ENCODE data around the gene PRR14. TPM values are rescaled to one million over a fixed set of nuclear protein-coding genes. Genes with fewer than 3 reads are reported as not detected.

Gene PRR14
- total RNA-seq, 2 donors from 2014 or later: 21.2 to 35.4 TPM

DNA sequence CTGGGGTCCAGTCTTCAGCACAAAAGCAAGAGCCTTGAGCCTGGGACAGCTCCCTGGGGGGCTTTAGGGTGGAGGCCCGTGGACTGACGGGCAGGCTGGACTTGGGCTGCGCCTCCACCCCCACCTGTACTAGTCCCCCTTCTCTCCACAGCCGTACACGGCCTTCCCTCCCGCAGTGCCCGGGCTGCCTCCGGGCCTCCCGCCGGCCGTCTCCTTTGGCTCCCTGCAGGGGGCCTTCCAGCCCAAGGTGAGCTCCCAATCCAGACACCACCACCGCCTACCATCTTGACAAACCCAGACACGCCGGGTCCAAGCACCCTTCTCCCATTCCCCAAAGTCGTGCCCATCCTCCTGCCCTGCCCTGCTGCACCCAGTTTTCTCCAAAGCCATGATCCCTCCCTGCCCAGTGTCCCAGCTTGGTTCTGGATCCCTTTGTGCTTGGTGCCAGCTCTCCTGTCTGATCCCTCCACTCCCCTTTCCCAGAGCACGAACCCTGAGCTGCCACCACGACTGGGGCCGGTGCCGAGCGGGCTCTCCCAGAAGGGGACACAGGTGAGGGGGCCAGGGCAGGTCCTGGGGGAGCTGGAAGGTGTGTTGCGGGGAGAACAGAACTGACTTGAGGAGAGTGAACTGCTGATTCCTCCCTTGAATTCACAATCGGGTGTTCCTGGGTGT lies 14.5 kb downstream of the PRR14 start:
- Mint-ChIP-seq H3K36me3 (ENCODE audit: low read depth) (peaks cover 74% of the 10 kb centered on the region), H3K9me3 (no peaks in the 10 kb centered on the region), H3K4me3 (no peak overlapping the region), H3K27me3 (ENCODE audit: insufficient read depth) (peaks cover 69% of the 10 kb centered on the region), H3K27ac (no peak overlapping the region), H3K4me1 (peaks cover 8% of the 10 kb centered on the region)
- Histone ChIP-seq H3K27ac (ENCODE audit: low read depth, low read length) (no peak overlapping the region), H3K4me1 (ENCODE audit: control insufficient read depth, insufficient read depth, low read length) (peaks cover 2% of the 10 kb centered on the region), H3K4me3 (ENCODE audit: low read length) (no peak overlapping the region), H3K9me3 (ENCODE audit: control insufficient read depth, low read length) (no peaks in the 10 kb centered on the region), H3K36me3 (ENCODE audit: control insufficient read depth, insufficient read depth, low read length) (peaks cover 71% of the 10 kb centered on the region), H3K27me3 (ENCODE audit: control insufficient read depth, insufficient read depth, low read length, poor library complexity, severe bottlenecking) (no peaks in the 10 kb centered on the region), H3K9ac (ENCODE audit: extremely low read depth, low read length, poor library complexity, severe bottlenecking) (no peak overlapping the region)
- no peak for DNase-seq
- TF ChIP-seq, protein P1, sequence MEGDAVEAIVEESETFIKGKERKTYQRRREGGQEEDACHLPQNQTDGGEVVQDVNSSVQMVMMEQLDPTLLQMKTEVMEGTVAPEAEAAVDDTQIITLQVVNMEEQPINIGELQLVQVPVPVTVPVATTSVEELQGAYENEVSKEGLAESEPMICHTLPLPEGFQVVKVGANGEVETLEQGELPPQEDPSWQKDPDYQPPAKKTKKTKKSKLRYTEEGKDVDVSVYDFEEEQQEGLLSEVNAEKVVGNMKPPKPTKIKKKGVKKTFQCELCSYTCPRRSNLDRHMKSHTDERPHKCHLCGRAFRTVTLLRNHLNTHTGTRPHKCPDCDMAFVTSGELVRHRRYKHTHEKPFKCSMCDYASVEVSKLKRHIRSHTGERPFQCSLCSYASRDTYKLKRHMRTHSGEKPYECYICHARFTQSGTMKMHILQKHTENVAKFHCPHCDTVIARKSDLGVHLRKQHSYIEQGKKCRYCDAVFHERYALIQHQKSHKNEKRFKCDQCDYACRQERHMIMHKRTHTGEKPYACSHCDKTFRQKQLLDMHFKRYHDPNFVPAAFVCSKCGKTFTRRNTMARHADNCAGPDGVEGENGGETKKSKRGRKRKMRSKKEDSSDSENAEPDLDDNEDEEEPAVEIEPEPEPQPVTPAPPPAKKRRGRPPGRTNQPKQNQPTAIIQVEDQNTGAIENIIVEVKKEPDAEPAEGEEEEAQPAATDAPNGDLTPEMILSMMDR (conservative IDR thresholded peaks at IDR 0.05): no peak
- 90 to 96% methylated on average over 3 to 22 of the region's 22 CpGs for WGBS, 2 experiments (ENCODE audit: insufficient coverage in 1 of 2, insufficient read length in 1 of 2)

DNA sequence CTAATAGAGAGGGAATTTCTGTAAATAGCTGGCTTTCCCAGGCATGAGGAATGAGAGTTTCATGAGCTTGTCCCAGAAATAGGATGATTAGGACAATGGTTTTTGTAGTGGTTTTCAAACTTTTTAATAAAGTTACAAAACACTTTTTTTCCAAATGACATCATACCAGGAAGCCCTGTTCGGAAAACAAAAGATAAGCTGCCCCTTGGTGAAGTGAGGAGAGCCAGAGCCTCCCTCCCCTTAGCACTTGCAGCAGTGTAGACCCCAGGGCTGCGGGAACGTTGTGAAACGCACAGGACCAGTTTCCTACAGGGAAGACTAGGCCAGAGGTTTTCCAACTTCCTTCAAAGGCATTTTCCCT lies 15.1 kb downstream of the PRR14 start:
- no peak overlapping the region for H3K27ac ChIP-seq (ENCODE audit: low read depth, low read length)
- peaks cover 66% of the 10 kb centered on the region for H3K36me3 ChIP-seq (ENCODE audit: control insufficient read depth, insufficient read depth, low read length)
- Mint-ChIP-seq H3K9me3 (no peaks in the 10 kb centered on the region), H3K4me1 (peaks cover 3% of the 10 kb centered on the region), H3K4me3 (no peak overlapping the region), H3K27me3 (ENCODE audit: insufficient read depth) (peaks cover 71% of the 10 kb centered on the region), H3K27ac (no peak overlapping the region), H3K36me3 (ENCODE audit: low read depth) (peaks cover 72% of the 10 kb centered on the region)
- WGBS, 2 experiments (ENCODE audit: insufficient coverage in 1 of 2, insufficient read length in 1 of 2): 92 to 96% methylated on average over 4 of the region's 4 CpGs
- no peaks in the 10 kb centered on the region for H3K4me1 ChIP-seq (ENCODE audit: control insufficient read depth, insufficient read depth, low read length)
- H3K9me3 ChIP-seq (ENCODE audit: control insufficient read depth, low read length): no peaks in the 10 kb centered on the region
- no peak overlapping the region for H3K4me3 ChIP-seq (ENCODE audit: low read length)
- TF ChIP-seq, protein P1 (conservative IDR thresholded peaks at IDR 0.05): no peak
- no peak for DNase-seq
- H3K9ac ChIP-seq (ENCODE audit: extremely low read depth, low read length, poor library complexity, severe bottlenecking): no peak overlapping the region
- H3K27me3 ChIP-seq (ENCODE audit: control insufficient read depth, insufficient read depth, low read length, poor library complexity, severe bottlenecking): no peaks in the 10 kb centered on the region

DNA sequence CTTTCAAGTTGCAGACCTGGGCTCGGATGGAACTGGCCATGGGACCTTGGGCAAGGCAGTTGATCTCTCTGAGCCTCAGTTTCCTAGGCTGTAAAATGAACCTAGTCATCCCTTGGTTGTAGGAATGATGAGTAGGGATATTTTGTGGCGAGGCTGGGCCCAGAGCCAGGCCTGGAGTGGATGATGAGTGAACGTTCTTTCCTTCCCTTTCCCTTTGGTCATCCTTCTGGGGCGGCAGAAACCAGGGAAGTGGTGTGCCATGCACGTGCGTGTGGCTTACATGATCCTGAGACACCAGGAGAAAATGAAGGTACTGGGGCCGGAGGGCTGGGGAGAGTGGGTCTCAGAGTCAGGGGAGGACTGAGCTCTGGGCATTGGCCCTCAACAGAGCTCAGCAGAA lies 15.9 kb downstream of the PRR14 start:
- Histone ChIP-seq H3K4me3 (ENCODE audit: low read length) (no peak overlapping the region), H3K9ac (ENCODE audit: extremely low read depth, low read length, poor library complexity, severe bottlenecking) (no peak overlapping the region), H3K4me1 (ENCODE audit: control insufficient read depth, insufficient read depth, low read length) (no peaks in the 10 kb centered on the region), H3K9me3 (ENCODE audit: control insufficient read depth, low read length) (no peaks in the 10 kb centered on the region), H3K27ac (ENCODE audit: low read depth, low read length) (no peak overlapping the region), H3K27me3 (ENCODE audit: control insufficient read depth, insufficient read depth, low read length, poor library complexity, severe bottlenecking) (no peaks in the 10 kb centered on the region), H3K36me3 (ENCODE audit: control insufficient read depth, insufficient read depth, low read length) (peaks cover 58% of the 10 kb centered on the region)
- no peak for DNase-seq
- Mint-ChIP-seq H3K27ac (no peak overlapping the region), H3K4me3 (no peak overlapping the region), H3K4me1 (no peaks in the 10 kb centered on the region), H3K36me3 (ENCODE audit: low read depth) (peaks cover 70% of the 10 kb centered on the region), H3K9me3 (no peaks in the 10 kb centered on the region), H3K27me3 (ENCODE audit: insufficient read depth) (peaks cover 75% of the 10 kb centered on the region)
- TF ChIP-seq, protein P1 (conservative IDR thresholded peaks at IDR 0.05): no peak
- WGBS, 2 experiments (ENCODE audit: insufficient coverage in 1 of 2, insufficient read length in 1 of 2): 93 to 97% methylated on average over 5 to 7 of the region's 7 CpGs

All from endodermal cell (in vitro differentiated cells).